ENCODE data around the gene TEX22. TPM values are rescaled to one million over a fixed set of nuclear protein-coding genes. Genes with fewer than 3 reads are reported as not detected.
A peak's percentile ranks its signal among the peaks of the same experiment; 100 is the strongest.

Gene TEX22
- total RNA-seq, 2 donors from 2014 or later: 0.60 to 1.7 TPM

DNA sequence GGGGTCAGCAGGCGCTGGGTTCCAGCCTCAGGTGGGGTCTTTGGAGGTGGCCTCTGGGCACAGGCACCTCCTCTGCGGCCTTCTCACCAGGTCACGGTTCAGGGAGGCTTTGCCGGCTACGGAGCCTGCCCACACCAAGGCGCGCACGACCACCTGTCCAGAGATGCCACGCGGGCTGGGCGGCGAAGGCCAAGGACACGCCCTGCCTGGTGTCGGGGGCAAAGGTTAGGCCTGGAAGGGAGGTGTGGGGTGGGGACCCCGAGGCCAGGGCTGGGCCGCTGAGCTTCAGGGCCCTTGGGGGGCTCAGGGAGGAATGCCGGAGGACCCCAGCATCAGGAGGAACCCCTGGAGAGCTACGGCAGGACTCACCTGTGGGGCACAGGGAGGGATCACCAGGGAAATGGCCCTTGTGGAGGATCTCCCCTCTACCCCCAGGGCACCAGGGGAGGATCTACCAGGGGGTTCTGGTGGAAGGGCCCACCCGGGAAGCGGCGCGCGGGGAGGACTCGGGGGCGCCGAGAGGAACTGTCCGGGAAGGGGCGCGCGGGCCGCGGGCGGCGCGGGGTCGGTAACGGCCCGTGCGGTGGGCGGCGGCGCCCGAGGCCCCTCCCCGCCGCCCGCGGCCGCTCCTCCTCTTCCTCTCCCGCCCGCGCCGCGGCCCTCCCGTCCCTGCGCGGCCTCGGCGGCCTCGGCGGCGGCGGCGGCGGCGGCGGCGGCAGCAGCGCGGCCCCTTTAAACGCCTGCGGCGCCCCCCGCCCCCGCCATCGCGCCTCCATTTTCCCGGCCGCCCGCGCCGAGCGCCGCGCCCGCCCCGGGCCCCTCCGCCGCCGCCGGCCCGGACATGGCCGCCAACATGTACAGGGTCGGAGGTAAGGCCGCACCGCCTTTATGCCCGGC is 21.1 kb downstream of the TEX22 start, which contains the start of gene MTA1:
MTA1 (plus strand) TSS at position 633 of the 897 bp plus-strand sequence; CDS start at position 842, 209 bp downstream.
- DNase-seq: peak; percentile 33 to 59 (median 53)
- ATAC-seq: peak; percentile 63
- no peaks in the 10 kb centered on the region for H3K9me3 ChIP-seq (ENCODE audit: control insufficient read depth, low read length, poor library complexity, severe bottlenecking)
- no peaks in the 10 kb centered on the region for H3K27me3 Mint-ChIP-seq
- peaks cover 2% of the 10 kb centered on the region for H3K36me3 Mint-ChIP-seq (ENCODE audit: low read depth)
- peak within 1 kb of the TSS; percentile 92 for H3K4me3 Mint-ChIP-seq
- peaks cover 23% of the 10 kb centered on the region for H3K4me1 Mint-ChIP-seq
- H3K27ac Mint-ChIP-seq: peak within 1 kb of the TSS; percentile 89

DNA sequence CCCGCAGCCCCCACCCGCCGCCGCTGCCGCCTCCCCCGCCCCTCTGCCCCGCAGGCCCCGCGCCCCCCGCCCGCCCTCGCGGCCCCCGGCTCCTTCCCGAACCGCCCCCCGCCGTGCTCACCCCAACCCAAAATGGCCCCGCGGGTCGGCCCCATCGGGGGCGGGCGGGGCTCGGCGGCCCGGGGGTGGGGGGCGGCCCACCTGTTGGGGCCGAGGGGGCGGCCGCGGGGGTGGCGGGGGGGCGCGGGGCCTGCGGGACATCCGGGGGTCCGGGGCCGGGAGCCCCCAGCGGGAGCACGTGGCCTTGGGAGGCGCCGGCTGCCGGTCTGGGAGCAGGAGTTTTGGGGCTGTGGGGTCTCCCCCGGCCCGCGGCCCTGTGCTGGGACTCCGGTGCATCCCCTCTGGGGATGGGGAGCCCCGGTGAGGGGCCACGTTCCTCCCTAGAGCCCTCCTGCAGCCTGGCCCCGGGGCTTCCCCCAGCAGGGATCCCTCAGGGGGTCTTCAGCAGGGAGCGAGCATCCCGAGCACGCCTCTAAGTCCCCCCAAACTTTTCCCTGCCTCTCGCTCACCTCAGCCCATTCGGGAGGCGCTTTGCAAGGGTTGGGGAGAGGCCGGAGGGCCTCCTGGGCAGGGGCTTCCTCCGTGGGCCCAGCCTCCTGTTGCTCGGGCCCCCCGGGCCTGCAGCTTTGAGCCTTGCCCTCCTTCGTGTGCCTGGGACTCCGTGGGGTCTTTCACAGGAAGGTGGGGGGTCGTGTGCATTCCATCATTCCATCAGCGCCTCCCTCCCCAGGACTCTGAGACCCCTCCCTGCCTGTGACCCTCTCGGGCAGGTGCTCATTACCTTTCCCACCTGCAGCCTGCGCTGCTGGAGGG is 22.0 kb downstream of the TEX22 start:
- Mint-ChIP-seq H3K36me3 (ENCODE audit: low read depth) (peaks cover 2% of the 10 kb centered on the region), H3K4me1 (peaks cover 21% of the 10 kb centered on the region), H3K27me3 (no peaks in the 10 kb centered on the region), H3K4me3 (peak overlapping the region; percentile 92), H3K27ac (peak overlapping the region; percentile 89)
- ATAC-seq (peak; percentile 16), DNase-seq (no peak)
- H3K9me3 ChIP-seq (ENCODE audit: control insufficient read depth, low read length, poor library complexity, severe bottlenecking): no peaks in the 10 kb centered on the region

DNA sequence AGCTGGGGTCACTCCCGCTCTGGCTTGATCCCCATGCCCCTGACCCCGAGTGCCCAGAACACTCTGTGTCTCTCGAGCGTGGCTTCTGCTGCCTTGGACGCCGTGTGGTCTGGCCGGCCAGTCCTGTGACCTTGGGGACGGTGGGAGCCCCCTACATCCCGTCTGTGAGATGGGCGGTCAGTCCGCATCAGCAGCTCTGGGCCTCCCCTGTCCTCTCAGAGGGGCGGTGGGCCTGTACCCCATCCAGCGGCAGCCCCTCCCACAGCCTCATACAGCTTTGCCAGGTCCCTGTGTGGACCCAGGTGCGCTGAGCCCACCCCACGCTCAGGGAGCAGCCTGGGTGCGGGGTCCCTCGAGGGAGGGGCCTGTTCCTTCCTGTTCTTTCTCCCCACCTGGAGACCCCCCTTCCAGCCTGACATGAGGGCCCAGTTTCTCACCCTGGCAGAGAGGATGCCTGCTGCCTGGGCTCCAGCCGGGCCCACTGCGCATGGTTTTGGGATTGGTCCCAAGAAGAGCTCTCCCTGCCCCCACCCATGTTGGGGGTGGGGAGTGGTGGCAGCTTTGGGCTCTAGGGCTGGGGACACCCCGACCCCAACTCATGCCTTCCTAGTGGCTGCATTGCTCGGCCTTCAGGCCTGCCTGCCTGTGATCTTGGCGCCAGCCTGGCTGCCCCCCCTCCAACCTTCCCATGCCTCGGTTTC is 22.8 kb downstream of the TEX22 start:
- peak overlapping the region; percentile 89 for H3K27ac Mint-ChIP-seq
- H3K4me1 Mint-ChIP-seq: peaks cover 21% of the 10 kb centered on the region
- H3K36me3 Mint-ChIP-seq (ENCODE audit: low read depth): peaks cover 2% of the 10 kb centered on the region
- DNase-seq: no peak
- H3K27me3 Mint-ChIP-seq: no peaks in the 10 kb centered on the region
- H3K4me3 Mint-ChIP-seq: peak overlapping the region; percentile 92
- ATAC-seq: no peak
- H3K9me3 ChIP-seq (ENCODE audit: control insufficient read depth, low read length, poor library complexity, severe bottlenecking): no peaks in the 10 kb centered on the region

DNA sequence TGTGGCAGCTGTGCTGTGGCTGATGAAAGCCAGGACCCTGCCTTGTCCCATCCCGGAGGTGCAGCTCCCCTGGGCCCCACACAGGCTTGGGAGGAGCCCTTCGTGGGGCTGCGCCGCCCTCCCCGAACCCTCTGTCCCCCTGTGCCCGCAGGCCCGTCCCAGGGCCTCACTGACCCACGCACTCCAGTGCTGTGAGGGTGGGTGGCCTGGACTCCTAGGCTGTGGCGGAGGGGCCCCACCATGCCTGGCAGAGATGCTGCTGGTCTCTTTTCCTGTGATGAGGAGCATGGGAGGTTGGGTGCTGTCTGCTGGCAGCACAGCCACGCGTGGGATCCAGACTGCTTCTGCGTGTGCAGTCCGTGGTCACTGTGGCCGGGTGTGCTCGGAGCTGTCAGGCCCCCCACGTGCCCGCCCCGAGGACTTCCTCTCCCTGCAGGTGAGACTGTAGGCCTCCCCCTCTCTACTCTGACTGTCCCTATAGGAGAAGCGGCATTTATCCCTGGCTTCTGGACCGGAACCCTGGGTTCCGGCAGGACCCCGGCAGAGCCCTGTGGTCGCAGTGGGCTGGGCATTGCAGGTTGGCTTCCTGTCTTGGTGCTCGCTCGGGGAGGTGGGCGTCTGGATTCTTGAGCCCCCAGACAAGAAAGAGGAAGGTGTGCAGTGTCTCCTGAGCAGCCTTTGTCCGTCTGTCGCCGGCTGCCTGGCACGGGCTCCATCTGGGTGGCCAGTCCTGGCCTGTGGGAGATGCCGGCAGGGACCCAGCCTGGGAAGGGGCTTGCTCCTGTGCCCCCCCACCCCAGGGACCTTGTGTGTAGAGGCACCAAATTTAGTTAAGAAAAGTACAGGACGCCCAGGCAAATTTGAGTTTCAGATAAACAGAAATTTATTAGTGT is 23.6 kb downstream of the TEX22 start:
- DNase-seq: no peak
- H3K4me3 Mint-ChIP-seq: peak overlapping the region; percentile 92
- peaks cover under 1% of the 10 kb centered on the region for H3K36me3 Mint-ChIP-seq (ENCODE audit: low read depth)
- H3K9me3 ChIP-seq (ENCODE audit: control insufficient read depth, low read length, poor library complexity, severe bottlenecking): no peaks in the 10 kb centered on the region
- H3K4me1 Mint-ChIP-seq: peaks cover 21% of the 10 kb centered on the region
- peak overlapping the region; percentile 89 for H3K27ac Mint-ChIP-seq
- peak; percentile 26 for ATAC-seq
- H3K27me3 Mint-ChIP-seq: no peaks in the 10 kb centered on the region

DNA sequence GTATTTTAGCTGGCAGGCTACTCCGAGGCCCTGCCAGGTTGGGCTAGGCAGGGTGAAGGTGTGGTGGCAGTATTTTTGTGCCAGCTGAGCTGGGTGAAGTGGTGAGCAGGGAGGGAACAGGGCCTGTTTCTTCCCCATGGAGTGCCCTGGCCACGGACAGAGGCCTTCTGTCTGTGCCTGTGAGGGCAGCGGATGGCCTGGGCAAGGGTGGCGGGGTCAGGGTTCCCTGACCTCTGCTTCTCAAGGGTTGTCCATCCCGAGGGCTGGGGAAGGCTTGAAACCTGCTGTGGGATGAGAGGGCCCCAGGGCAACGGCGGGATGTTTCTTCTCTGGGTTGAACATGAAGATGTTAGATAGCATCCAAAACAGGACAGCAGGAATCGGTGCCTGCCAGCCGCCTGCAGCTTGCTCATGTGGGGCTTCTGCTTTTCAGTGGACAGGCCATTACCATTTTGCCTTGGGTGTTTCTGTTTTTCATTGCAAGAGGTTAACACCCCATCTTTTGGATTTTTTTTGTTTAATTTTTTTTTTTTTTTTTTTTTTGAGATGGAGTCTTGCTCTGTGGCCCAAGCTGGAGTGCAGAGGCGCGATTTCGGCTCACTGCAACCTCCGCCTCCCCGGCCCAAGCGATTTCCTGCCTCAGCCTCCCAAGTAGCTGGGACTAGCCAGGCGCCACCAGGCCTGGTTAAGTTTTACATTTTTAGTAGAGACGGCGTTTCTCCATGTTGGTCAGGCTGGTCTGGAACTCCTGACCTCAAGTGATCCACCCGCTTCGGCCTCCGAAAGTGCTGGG is 24.6 kb downstream of the TEX22 start:
- H3K4me1 Mint-ChIP-seq: peaks cover 24% of the 10 kb centered on the region

DNA sequence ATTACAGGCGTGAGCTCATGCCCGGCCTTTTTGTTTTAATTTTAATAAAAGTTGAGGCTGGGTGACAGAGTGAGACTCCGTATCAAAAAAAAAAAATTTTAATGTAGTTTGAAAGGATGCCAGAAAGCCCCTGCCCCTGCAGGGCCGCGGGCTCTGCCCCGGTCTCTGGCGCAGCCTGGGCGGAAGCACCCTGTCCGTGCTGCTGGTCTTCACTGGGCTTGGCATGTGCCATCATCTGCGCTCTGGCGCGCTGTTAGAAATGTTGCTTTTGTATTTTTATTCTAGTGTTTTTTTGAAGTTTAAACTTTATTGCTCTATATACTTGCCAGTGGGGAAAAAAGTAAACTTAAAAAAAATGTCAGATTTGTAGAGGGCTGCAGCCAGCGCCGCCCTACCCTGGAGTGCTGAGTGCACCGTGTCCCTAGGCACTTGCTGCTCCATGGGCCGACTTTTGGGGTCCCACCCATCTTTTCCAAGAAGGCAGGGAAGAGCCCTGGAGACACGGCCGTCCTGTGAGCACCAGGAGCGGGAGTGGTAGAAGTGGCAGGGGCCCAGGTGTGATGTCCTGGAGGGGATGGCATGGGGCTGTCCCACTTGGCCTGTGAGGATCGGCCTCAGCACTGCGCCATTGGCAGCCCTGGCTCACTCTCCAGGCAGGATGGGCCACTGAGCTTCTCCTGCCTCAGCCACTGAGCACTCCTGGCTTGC is 25.3 kb downstream of the TEX22 start:
- H3K36me3 Mint-ChIP-seq (ENCODE audit: low read depth): peaks cover 3% of the 10 kb centered on the region
- no peaks in the 10 kb centered on the region for H3K27me3 Mint-ChIP-seq
- no peak overlapping the region for H3K27ac Mint-ChIP-seq
- H3K9me3 ChIP-seq (ENCODE audit: control insufficient read depth, low read length, poor library complexity, severe bottlenecking): no peaks in the 10 kb centered on the region
- peaks cover 24% of the 10 kb centered on the region for H3K4me1 Mint-ChIP-seq
- DNase-seq (no peak), ATAC-seq (no peak)
- H3K4me3 Mint-ChIP-seq: no peak overlapping the region

More for the DNA sequence above, 24.6 kb downstream of the TEX22 start:
- peak overlapping the region; percentile 89 for H3K27ac Mint-ChIP-seq
- ATAC-seq (no peak), DNase-seq (no peak)
- no peaks in the 10 kb centered on the region for H3K27me3 Mint-ChIP-seq
- H3K36me3 Mint-ChIP-seq (ENCODE audit: low read depth): peaks cover 3% of the 10 kb centered on the region
- H3K9me3 ChIP-seq (ENCODE audit: control insufficient read depth, low read length, poor library complexity, severe bottlenecking): no peaks in the 10 kb centered on the region
- peak overlapping the region; percentile 21 for H3K4me3 Mint-ChIP-seq

DNA sequence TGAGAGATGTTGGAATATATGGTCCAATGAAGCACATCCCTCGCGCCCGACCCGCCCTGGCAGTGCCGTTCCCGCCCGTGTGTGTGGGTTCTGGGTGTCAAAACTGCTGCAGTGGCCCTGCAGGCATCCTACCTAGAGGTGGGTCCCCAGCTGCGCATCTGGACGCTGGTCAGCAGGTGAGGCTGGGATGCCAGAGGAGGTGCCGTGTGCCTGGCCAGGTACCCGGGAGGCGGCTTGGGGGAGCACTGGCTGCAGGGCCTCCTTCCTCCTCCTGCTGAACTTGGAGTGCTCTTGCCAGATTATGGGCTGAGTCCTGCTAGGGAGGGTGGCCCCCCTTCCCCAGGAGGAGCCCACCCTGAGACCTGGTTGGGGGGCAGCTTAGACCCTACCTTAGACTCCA is 26.5 kb downstream of the TEX22 start:
- Mint-ChIP-seq H3K27ac (no peak overlapping the region), H3K4me1 (peaks cover 23% of the 10 kb centered on the region), H3K4me3 (no peak overlapping the region), H3K27me3 (no peaks in the 10 kb centered on the region), H3K36me3 (ENCODE audit: low read depth) (peaks cover 3% of the 10 kb centered on the region)
- DNase-seq: no peak
- no peaks in the 10 kb centered on the region for H3K9me3 ChIP-seq (ENCODE audit: control insufficient read depth, low read length, poor library complexity, severe bottlenecking)
- no peak for ATAC-seq

DNA sequence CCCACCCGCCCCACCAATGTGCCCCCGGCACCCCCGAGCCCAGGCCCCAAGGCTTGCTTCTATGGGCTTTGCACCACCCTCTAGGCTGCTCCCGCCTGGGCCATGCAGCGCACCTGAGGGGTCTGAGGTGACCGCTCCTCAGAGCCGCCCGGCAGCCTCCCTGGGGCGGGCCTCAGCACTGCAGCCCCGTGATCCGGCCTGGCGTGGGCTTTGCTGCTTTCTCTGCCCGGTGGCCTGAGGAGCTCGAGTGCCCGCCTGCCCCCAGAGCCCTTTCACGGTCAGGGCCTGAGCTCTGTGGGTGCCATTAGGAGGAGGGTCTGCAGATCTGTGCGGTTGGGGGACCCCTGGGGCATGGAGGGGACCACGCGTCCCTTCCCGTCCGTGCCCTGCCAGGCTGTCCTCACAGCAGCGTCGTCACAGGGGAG is 27.5 kb downstream of the TEX22 start:
- peaks cover 21% of the 10 kb centered on the region for H3K4me1 Mint-ChIP-seq
- no peak overlapping the region for H3K27ac Mint-ChIP-seq
- DNase-seq (no peak), ATAC-seq (no peak)
- no peaks in the 10 kb centered on the region for H3K27me3 Mint-ChIP-seq
- no peak overlapping the region for H3K4me3 Mint-ChIP-seq
- no peaks in the 10 kb centered on the region for H3K9me3 ChIP-seq (ENCODE audit: control insufficient read depth, low read length, poor library complexity, severe bottlenecking)
- H3K36me3 Mint-ChIP-seq (ENCODE audit: low read depth): peaks cover 3% of the 10 kb centered on the region

DNA sequence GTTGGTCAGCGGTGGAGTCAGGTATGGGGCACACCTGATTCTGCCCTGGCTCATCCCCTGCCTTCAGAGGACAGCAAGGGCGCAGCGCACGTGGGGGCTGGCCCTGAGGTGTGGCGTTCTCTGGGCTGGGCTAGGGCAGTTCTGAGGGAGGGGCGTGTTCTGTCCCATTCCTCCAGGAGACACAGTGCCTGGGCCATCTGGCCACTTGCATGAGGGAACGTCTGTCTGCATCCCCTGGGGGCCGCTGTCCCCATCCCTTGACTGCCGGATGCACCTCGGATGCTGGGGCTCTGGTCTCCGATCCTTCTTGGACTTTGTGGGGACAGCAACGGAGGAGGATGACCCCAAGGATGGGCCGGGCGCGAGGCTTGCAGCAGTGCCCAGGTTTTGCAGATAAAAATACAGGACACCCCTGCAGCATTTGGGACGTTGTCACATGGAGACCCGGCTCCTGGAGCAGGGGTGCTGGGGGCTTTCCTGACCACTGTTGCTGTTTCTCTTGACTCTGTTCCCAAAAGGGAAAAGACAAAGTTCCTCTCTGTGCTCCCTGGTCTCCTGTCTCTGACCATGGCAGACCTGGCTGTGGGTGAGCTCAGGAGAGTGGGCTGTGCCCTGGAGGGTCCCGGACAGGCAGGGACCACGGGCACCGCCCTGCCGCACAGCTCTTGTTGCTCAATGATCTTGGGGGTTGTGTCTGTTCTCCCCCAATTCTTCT is 28.2 kb downstream of the TEX22 start:
- Mint-ChIP-seq H3K4me1 (peaks cover 16% of the 10 kb centered on the region), H3K27me3 (no peaks in the 10 kb centered on the region), H3K27ac (no peak overlapping the region), H3K4me3 (no peak overlapping the region), H3K36me3 (ENCODE audit: low read depth) (peaks cover 3% of the 10 kb centered on the region)
- DNase-seq (no peak), ATAC-seq (no peak)
- no peaks in the 10 kb centered on the region for H3K9me3 ChIP-seq (ENCODE audit: control insufficient read depth, low read length, poor library complexity, severe bottlenecking)

DNA sequence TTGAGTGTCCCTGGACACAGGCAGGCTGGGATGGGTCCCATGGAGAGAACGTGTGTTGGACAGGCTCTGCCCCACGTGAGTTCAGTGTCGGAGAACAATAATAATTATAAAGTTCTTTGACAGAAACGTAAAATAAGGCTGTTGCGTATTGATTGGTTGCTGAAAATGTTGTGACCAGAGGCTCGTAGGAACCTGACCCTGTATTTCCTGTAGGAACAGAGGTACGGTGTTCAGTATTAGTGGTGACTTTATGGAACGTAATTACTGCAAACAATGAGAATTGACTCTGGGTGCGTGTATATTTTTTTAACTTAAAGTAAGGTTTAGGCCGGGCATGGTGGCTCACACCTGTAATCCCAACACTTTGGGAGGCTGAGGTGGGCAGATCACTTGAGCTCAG is 29.1 kb downstream of the TEX22 start:
- Mint-ChIP-seq H3K4me3 (no peak overlapping the region), H3K4me1 (peaks cover 9% of the 10 kb centered on the region), H3K27me3 (no peaks in the 10 kb centered on the region), H3K36me3 (ENCODE audit: low read depth) (peaks cover 3% of the 10 kb centered on the region), H3K27ac (no peak overlapping the region)
- DNase-seq (no peak), ATAC-seq (no peak)
- H3K9me3 ChIP-seq (ENCODE audit: control insufficient read depth, low read length, poor library complexity, severe bottlenecking): no peaks in the 10 kb centered on the region

Data from T-helper 17 cell (primary cell).